ENCODE results near the gene PPWD1. TPM values are rescaled to one million over a fixed set of nuclear protein-coding genes. Genes with fewer than 3 reads are reported as not detected.

The PPWD1 gene
- polyA plus RNA-seq, 1 of the 3 experiments (the other 2 are of a cell fraction): 6.0 TPM

DNA sequence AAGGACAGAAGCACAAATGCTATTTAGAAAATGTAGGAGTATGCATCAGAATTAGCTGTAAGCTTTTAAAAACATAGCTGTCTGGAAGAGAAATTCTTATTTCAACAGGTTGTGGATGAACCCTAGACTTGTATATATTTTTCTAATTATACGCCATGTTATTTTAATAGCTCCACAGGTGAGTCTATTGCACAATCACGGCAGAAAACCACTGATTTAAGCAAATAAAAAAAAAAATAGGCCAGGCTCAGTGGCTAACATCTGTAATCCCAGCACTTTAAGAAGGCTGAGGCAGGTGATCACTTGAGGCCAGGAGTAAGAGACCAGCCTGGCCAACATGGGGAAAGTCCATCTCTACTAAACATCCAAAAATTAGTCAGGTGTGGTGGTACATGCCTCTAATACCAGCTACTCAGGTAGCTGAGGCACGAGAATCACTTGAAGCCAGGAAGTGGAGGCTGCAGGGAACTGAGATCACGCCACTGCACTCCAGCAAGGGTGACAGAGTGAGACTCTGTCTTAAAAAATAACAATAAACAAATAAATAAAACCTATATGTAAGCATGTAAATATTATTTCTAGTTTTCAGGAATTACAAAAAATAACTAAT is 49.3 kb downstream of the PPWD1 start:
- H3F3A ChIP-seq (replicated peaks; ENCODE audit: insufficient read depth): peaks cover 12% of the 10 kb centered on the region
- peaks cover 28% of the 10 kb centered on the region for H3K79me2 ChIP-seq (ENCODE audit: insufficient read depth)
- H3K4me1 ChIP-seq (ENCODE audit: control insufficient read depth in 1 of 2, insufficient read depth in 2 of 2, low read depth in 1 of 2, low read length in 1 of 2): no peaks in the 10 kb centered on the region
- ChIA-PET CTCF (interaction anchor here (1.5 to 1.6 kb wide), 2 partner anchors 8 to 11 kb away, joined by 3 to 5 read pairs; no protein-coding TSS in a partner anchor), POLR2A (no interaction called here)
- no peaks in the 10 kb centered on the region for H3K9me3 ChIP-seq
- no peaks in the 10 kb centered on the region for H4K20me1 ChIP-seq (ENCODE audit: insufficient read depth)
- peaks cover 67 to 73% of the 10 kb centered on the region in 2 experiments for H3K36me3 ChIP-seq (replicated peaks in 1 of 2; ENCODE audit: control insufficient read depth in 1 of 2, insufficient read depth in 2 of 2, low read length in 1 of 2)
- H3K27me3 ChIP-seq (ENCODE audit: insufficient read depth): no peaks in the 10 kb centered on the region
- H3K27ac ChIP-seq (ENCODE audit: low read depth in 2 of 2, low read length in 1 of 2): no peak overlapping the region
- no peak overlapping the region for H3K4me2 ChIP-seq
- H3K4me3 ChIP-seq (ENCODE audit: low read depth in 2 of 2, low read length in 1 of 2): no peak overlapping the region
- H2AFZ ChIP-seq (ENCODE audit: low read depth): no peak overlapping the region
- no peak for DNase-seq
- WGBS (ENCODE audit: low lambda C conversion rate): 92% methylated on average over 4 of the region's 4 CpGs
- TF ChIP-seq, protein P1, sequence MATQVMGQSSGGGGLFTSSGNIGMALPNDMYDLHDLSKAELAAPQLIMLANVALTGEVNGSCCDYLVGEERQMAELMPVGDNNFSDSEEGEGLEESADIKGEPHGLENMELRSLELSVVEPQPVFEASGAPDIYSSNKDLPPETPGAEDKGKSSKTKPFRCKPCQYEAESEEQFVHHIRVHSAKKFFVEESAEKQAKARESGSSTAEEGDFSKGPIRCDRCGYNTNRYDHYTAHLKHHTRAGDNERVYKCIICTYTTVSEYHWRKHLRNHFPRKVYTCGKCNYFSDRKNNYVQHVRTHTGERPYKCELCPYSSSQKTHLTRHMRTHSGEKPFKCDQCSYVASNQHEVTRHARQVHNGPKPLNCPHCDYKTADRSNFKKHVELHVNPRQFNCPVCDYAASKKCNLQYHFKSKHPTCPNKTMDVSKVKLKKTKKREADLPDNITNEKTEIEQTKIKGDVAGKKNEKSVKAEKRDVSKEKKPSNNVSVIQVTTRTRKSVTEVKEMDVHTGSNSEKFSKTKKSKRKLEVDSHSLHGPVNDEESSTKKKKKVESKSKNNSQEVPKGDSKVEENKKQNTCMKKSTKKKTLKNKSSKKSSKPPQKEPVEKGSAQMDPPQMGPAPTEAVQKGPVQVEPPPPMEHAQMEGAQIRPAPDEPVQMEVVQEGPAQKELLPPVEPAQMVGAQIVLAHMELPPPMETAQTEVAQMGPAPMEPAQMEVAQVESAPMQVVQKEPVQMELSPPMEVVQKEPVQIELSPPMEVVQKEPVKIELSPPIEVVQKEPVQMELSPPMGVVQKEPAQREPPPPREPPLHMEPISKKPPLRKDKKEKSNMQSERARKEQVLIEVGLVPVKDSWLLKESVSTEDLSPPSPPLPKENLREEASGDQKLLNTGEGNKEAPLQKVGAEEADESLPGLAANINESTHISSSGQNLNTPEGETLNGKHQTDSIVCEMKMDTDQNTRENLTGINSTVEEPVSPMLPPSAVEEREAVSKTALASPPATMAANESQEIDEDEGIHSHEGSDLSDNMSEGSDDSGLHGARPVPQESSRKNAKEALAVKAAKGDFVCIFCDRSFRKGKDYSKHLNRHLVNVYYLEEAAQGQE (IDR thresholded peaks at IDR 0.05; ENCODE audit: low read depth, low read length): no peak
- TF ChIP-seq, protein P2, sequence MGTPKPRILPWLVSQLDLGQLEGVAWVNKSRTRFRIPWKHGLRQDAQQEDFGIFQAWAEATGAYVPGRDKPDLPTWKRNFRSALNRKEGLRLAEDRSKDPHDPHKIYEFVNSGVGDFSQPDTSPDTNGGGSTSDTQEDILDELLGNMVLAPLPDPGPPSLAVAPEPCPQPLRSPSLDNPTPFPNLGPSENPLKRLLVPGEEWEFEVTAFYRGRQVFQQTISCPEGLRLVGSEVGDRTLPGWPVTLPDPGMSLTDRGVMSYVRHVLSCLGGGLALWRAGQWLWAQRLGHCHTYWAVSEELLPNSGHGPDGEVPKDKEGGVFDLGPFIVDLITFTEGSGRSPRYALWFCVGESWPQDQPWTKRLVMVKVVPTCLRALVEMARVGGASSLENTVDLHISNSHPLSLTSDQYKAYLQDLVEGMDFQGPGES (IDR thresholded peaks at IDR 0.05; ENCODE audit: low read depth, low read length): no peak
- TF ChIP-seq RFX5 (IDR thresholded peaks at IDR 0.05; ENCODE audit: low read length): no peak
- no peak for TF ChIP-seq MXI1 (IDR thresholded peaks at IDR 0.05; ENCODE audit: low read depth, low read length)
- no peak for TF ChIP-seq FOSL2 (IDR thresholded peaks at IDR 0.05; ENCODE audit: borderline replicate concordance, low read depth)
- TF ChIP-seq POLR2AphosphoS5 (IDR thresholded peaks at IDR 0.05; ENCODE audit: low read depth, low read length): no peak
- TF ChIP-seq, protein P3, sequence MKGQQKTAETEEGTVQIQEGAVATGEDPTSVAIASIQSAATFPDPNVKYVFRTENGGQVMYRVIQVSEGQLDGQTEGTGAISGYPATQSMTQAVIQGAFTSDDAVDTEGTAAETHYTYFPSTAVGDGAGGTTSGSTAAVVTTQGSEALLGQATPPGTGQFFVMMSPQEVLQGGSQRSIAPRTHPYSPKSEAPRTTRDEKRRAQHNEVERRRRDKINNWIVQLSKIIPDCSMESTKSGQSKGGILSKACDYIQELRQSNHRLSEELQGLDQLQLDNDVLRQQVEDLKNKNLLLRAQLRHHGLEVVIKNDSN (IDR thresholded peaks at IDR 0.05; ENCODE audit: borderline replicate concordance, low read depth): no peak
- TF ChIP-seq, protein P4, sequence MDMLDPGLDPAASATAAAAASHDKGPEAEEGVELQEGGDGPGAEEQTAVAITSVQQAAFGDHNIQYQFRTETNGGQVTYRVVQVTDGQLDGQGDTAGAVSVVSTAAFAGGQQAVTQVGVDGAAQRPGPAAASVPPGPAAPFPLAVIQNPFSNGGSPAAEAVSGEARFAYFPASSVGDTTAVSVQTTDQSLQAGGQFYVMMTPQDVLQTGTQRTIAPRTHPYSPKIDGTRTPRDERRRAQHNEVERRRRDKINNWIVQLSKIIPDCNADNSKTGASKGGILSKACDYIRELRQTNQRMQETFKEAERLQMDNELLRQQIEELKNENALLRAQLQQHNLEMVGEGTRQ (IDR thresholded peaks at IDR 0.05; ENCODE audit: borderline replicate concordance, low read depth, low read length): no peak
- no peak for TF ChIP-seq GATA2 (CRISPR knock-in tag; IDR thresholded peaks at IDR 0.05)
- no peak for TF ChIP-seq TEAD4 (IDR thresholded peaks at IDR 0.05; ENCODE audit: borderline replicate concordance, insufficient read depth)
- no peaks in the 10 kb centered on the region for H3K9me2 ChIP-seq
- H3K9ac ChIP-seq: no peak overlapping the region
